HG03342 (cell line): ENCODE results near the gene SSH2.

ENCODE experiments used
- ATAC-seq: cut with Tn5 transposase; IDR thresholded peaks from one replicate; pipeline ENCODE4 v1.9.1; 2021; ENCODE audit warnings: mild to moderate bottlenecking, moderate library complexity; ENCODE audit not compliant: unreplicated experiment

The SSH2 gene

GRCh38 chr17:29840884-29841283 is 89.1 kb downstream of the SSH2 start:
- no peak for ATAC-seq

GRCh38 chr17:29839656-29840055 is 90.4 kb downstream of the SSH2 start:
- no peak for ATAC-seq

GRCh38 chr17:29838961-29839360 is 91.1 kb downstream of the SSH2 start:
- no peak for ATAC-seq

- ATAC-seq, result no peak
Observed at GRCh38 chr17:29837531-29837930, 92.5 kb downstream of the SSH2 start.

- no peak for ATAC-seq
Observed at GRCh38 chr17:29836643-29837042, 93.4 kb downstream of the SSH2 start.

GRCh38 chr17:29835435-29836351 is 94.3 kb downstream of the SSH2 start:
- no peak for ATAC-seq

- ATAC-seq, result no peak
Observed at GRCh38 chr17:29833801-29834200, 96.2 kb downstream of the SSH2 start.

GRCh38 chr17:29828676-29829284 is 101.2 kb downstream of the SSH2 start:
- ATAC-seq, result no peak

GRCh38 chr17:29827179-29827578 is 102.8 kb downstream of the SSH2 start:
- ATAC-seq, result no peak

GRCh38 chr17:29826114-29826692 is 103.8 kb downstream of the SSH2 start:
- no peak for ATAC-seq

- no peak for ATAC-seq
Observed at GRCh38 chr17:29825604-29826003, 104.4 kb downstream of the SSH2 start.

- ATAC-seq, result no peak
Observed at GRCh38 chr17:29821897-29822296, 108.1 kb downstream of the SSH2 start.

GRCh38 chr17:29820425-29820824 is 109.6 kb downstream of the SSH2 start:
- no peak for ATAC-seq

- no peak for ATAC-seq
Observed at GRCh38 chr17:29807520-29808361, 122.3 kb downstream of the SSH2 start.

GRCh38 chr17:29802246-29802645 is 127.8 kb downstream of the SSH2 start:
- no peak for ATAC-seq

- ATAC-seq, result no peak
Observed at GRCh38 chr17:29800457-29800856, 129.6 kb downstream of the SSH2 start.

GRCh38 chr17:29796652-29797051 is 133.4 kb downstream of the SSH2 start:
- ATAC-seq, result no peak

GRCh38 chr17:29793501-29793900 is 136.5 kb downstream of the SSH2 start:
- ATAC-seq, result no peak

GRCh38 chr17:29791336-29792080 is 138.5 kb downstream of the SSH2 start:
- no peak for ATAC-seq
